ENCODE results near the gene HOXB5. TPM values are rescaled to one million over a fixed set of nuclear protein-coding genes. Genes with fewer than 3 reads are reported as not detected.
A peak's percentile ranks its signal among the peaks of the same experiment; 100 is the strongest.

The HOXB5 gene
- total RNA-seq, 4 donors from 2014 or later, result 0.15 to 0.55 TPM; not detected in 2

DNA sequence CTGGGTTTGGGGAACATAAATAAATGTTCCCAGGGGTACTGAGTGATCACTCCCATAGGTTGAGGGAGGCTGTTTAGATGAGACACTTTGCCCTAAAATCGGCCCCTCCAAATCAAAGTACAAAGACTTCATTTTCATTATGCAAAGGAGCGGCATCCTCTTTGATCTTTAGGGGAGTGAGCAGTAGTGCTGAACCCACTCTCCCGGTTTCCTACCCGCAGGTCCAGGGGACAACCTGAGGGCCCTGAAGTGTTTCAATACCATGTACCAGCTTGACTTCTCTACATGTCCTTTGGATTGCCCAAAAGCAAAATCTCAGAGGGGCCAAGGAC is 7.6 kb upstream of the HOXB5 start:
- TF ChIP-seq CTCF (IDR thresholded peaks at IDR 0.05), result no peak
- no peak for TF ChIP-seq POLR2A (IDR thresholded peaks at IDR 0.05)
- no peak for DNase-seq (ENCODE audit: low spot score in 2 of 2)
- no peak overlapping the region for H3K4me3 ChIP-seq (ENCODE audit: low read depth, poor library complexity, severe bottlenecking)
- 69 to 87% methylated on average over 4 of the region's 4 CpGs for WGBS, 2 donors
- intact Hi-C loops (cut with DNase I; ENCODE audit: low total_unique reads), result no loop called here

- no peak overlapping the region for H3K4me3 ChIP-seq (ENCODE audit: low read depth, poor library complexity, severe bottlenecking)
- DNase-seq (ENCODE audit: low spot score in 2 of 2), result no peak
- TF ChIP-seq POLR2A (IDR thresholded peaks at IDR 0.05) (no peak), CTCF (IDR thresholded peaks at IDR 0.05) (no peak)
- intact Hi-C loops (cut with DNase I; ENCODE audit: low total_unique reads), result no loop called here
- WGBS, 2 donors, result 83 to 86% methylated on average over 17 of the region's 17 CpGs
Observed at GRCh38 chr17:48600244-48601098, 6.9 kb upstream of the HOXB5 start.

DNA sequence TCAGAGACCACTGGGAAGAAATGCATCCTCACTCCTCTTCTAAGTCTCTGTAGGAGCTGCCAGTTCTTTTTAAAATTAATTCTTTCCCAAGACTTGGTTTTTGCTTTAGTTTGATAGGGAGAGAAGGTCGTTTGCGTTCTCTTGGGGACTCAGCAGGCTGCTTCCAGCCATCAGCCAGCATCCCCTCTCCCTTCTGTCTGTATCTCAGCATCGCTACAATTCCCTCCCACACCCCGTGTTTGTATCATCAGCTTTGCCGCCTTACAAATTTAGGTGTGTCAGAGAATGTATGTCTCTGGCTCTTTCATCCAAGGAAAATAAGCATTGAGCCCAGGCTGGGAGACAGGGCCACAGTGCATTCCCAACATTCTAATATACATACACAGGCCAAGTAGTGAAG is 5.8 kb upstream of the HOXB5 start:
- DNase-seq (ENCODE audit: low spot score in 2 of 2), result no peak
- TF ChIP-seq CTCF (IDR thresholded peaks at IDR 0.05) (no peak), POLR2A (IDR thresholded peaks at IDR 0.05) (no peak)
- no peak overlapping the region for H3K4me3 ChIP-seq (ENCODE audit: low read depth, poor library complexity, severe bottlenecking)
- 90 to 91% methylated on average over 5 of the region's 5 CpGs for WGBS, 2 donors
- intact Hi-C loops (cut with DNase I; ENCODE audit: low total_unique reads), result no loop called here

DNA sequence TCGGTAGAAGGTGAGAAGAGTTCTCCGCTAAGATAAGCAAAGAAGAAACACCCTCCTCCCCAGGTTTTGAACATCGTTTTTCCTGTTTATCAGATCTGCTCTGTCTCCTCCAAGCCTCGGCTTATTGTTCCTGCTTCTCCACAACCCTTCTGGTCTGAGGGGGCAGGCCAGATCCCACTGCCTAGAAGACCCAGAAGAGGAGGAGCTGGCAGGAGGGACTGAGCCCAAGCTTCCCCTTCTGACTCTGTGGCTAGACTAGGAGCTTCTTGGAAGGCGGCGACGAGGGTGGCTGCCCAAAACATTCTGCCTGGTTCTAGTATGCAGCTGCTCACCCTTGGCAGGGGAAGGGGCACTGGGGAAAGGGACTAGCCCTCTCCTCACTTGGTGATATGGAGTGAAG is 5.2 kb upstream of the HOXB5 start:
- no peak for DNase-seq (ENCODE audit: low spot score in 2 of 2)
- no peak for TF ChIP-seq POLR2A (IDR thresholded peaks at IDR 0.05)
- intact Hi-C loops (cut with DNase I; ENCODE audit: low total_unique reads), result no loop called here
- 59 to 69% methylated on average over 7 of the region's 7 CpGs for WGBS, 2 donors
- no peak overlapping the region for H3K4me3 ChIP-seq (ENCODE audit: low read depth, poor library complexity, severe bottlenecking)

DNA sequence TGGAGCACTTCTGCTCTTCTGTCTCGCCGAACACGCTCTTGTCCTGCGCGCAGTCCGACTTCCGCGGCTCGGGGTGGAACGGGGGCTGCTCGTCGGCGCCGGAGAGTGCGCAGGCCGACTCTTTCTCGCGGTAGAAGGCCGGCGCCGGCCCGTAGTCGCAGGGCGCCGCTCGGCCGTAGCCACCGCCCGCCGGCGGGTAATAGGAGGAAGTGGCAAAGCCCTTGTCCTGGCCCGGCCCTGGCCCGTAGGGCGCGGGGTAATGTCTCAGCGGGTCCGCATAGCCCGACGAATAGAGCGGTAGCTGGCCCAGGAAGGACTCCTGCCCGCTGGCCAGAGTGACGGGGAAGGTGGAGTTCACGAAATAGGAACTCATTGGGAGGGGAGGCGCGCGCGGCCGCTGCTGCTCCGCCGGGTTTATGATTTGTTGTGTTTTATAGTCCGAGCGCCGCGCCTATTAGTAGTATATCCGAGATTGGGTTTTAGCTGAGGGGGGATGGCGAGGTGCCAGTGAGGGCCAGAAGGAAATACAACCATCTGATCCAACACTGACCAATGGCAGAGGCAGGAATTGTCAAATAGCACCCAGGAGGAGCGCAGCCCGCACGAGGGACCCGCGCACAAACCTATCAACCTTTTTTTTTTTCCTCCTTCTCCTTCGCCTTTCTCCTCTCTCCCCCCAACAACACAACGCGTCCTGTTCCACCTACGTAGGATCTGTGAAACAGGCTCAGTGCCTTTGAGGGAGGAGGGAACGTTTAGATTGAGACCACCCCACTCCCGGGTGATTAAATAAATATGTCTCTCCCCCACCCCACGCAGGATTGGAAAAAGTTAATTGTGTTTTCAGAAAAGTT is 4.4 kb upstream of the HOXB5 start:
- intact Hi-C loops (cut with DNase I; ENCODE audit: low total_unique reads), result no loop called here
- DNase-seq (ENCODE audit: low spot score in 2 of 2), result peak in 1 of 2 donors; percentile 94
- TF ChIP-seq POLR2A (IDR thresholded peaks at IDR 0.05), result no peak
- TF ChIP-seq CTCF (IDR thresholded peaks at IDR 0.05), result no peak
- 6 to 10% methylated on average over 48 to 58 of the region's 68 CpGs for WGBS, 2 donors
- H3K4me3 ChIP-seq (ENCODE audit: low read depth, poor library complexity, severe bottlenecking), result peak overlapping the region; percentile 27

GRCh38 chr17:48597528-48597777 is 3.9 kb upstream of the HOXB5 start:
- 23% methylated on average over 13 to 16 of the region's 16 CpGs for WGBS, 2 donors

More at GRCh38 chr17:48597528-48597777, 3.9 kb upstream of the HOXB5 start:
- TF ChIP-seq CTCF (IDR thresholded peaks at IDR 0.05), result no peak
- DNase-seq (ENCODE audit: low spot score in 2 of 2), result no peak
- no peak overlapping the region for H3K4me3 ChIP-seq (ENCODE audit: low read depth, poor library complexity, severe bottlenecking)
- intact Hi-C loops (cut with DNase I; ENCODE audit: low total_unique reads), result no loop called here
